ENCODE results near the gene CUBN.

DNA sequence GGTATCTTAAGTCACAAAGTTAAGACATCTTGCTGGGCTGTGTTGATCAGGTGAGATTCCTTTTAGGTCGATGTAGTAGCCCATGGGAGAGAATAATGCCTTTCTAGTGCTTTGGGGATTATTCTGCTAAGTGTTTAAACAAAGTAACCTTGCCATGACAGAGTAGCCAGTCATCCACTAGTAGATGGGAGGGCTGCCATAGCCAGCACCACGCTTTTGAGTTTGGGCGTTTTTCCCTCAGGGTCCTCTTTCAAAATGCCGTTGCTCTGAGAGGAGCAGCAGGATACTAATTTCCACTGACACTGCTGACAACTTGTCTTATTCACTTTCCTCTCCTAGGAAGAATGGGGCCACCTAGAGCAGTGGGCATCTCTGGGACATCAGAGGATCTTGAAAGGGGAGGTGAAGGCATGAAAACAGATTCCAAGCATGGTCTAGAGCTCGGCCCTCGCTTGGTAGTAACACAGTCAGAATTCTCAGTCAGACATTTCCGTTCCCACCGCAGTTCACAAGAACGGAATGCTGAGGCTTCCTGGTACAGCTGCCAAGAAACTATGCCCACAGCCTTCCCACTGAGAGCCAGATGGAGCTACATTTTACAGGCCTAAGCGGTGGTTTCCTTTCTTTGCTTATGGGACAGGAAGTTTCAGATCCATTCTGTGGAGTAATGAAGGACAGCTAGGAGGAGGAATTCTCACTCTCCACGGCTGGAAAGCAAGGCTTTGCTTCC is 297.1 kb downstream of the CUBN start:
- TF ChIP-seq, protein P1, sequence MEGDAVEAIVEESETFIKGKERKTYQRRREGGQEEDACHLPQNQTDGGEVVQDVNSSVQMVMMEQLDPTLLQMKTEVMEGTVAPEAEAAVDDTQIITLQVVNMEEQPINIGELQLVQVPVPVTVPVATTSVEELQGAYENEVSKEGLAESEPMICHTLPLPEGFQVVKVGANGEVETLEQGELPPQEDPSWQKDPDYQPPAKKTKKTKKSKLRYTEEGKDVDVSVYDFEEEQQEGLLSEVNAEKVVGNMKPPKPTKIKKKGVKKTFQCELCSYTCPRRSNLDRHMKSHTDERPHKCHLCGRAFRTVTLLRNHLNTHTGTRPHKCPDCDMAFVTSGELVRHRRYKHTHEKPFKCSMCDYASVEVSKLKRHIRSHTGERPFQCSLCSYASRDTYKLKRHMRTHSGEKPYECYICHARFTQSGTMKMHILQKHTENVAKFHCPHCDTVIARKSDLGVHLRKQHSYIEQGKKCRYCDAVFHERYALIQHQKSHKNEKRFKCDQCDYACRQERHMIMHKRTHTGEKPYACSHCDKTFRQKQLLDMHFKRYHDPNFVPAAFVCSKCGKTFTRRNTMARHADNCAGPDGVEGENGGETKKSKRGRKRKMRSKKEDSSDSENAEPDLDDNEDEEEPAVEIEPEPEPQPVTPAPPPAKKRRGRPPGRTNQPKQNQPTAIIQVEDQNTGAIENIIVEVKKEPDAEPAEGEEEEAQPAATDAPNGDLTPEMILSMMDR (IDR thresholded peaks at IDR 0.05), result no peak
- TF ChIP-seq ZFX (IDR thresholded peaks at IDR 0.05; ENCODE audit: borderline replicate concordance), result no peak

Measured in 22Rv1 (cell line).